Measurements from ENCODE around the gene FOXO3. TPM values are rescaled to one million over a fixed set of nuclear protein-coding genes. Genes with fewer than 3 reads are reported as not detected.
"Not testable (repeated sequence)": the region's sequence is repeated elsewhere in the genome, so short reads cannot be mapped to it uniquely, and the experiment has no call there.

FOXO3 gene
- total RNA-seq, 2 donors from 2014 or later: 108 to 144 TPM

GRCh38 chr6:108524528-108525248 lies 36.0 kb upstream of the FOXO3 start:
- Histone ChIP-seq H3K4me3 (no peak overlapping the region), H3K36me3 (no peaks in the 10 kb centered on the region), H3K4me1 (replicated peaks) (no peaks in the 10 kb centered on the region), H3K27ac (no peak overlapping the region), H3K9me3 (no peaks in the 10 kb centered on the region), H3K27me3 (replicated peaks; ENCODE audit: insufficient read depth) (no peaks in the 10 kb centered on the region)
- intact Hi-C loops (cut with DNase I): loop anchor here (5.0 to 10.0 kb wide), 2 partner anchors 412 to 540 kb away; no protein-coding TSS in a partner anchor
- no peak for DNase-seq (ENCODE audit: low spot score)
- TF ChIP-seq, protein P1, sequence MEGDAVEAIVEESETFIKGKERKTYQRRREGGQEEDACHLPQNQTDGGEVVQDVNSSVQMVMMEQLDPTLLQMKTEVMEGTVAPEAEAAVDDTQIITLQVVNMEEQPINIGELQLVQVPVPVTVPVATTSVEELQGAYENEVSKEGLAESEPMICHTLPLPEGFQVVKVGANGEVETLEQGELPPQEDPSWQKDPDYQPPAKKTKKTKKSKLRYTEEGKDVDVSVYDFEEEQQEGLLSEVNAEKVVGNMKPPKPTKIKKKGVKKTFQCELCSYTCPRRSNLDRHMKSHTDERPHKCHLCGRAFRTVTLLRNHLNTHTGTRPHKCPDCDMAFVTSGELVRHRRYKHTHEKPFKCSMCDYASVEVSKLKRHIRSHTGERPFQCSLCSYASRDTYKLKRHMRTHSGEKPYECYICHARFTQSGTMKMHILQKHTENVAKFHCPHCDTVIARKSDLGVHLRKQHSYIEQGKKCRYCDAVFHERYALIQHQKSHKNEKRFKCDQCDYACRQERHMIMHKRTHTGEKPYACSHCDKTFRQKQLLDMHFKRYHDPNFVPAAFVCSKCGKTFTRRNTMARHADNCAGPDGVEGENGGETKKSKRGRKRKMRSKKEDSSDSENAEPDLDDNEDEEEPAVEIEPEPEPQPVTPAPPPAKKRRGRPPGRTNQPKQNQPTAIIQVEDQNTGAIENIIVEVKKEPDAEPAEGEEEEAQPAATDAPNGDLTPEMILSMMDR (IDR thresholded peaks at IDR 0.05): no peak
- TF ChIP-seq POLR2AphosphoS5 (IDR thresholded peaks at IDR 0.05) (no peak), POLR2A (IDR thresholded peaks at IDR 0.05) (no peak)
- whole genome bisulfite sequencing: 83% methylated on average over 5 of the region's 5 CpGs

GRCh38 chr6:108526739-108527174 lies 34.0 kb upstream of the FOXO3 start:
- WGBS: 78% methylated on average over 7 of the region's 7 CpGs
- H3K36me3 ChIP-seq: no peaks in the 10 kb centered on the region
- H3K4me3 ChIP-seq: no peak overlapping the region
- TF ChIP-seq, protein P1 (IDR thresholded peaks at IDR 0.05): peak; percentile 57 to 69 (median 64)
- TF ChIP-seq POLR2AphosphoS5 (IDR thresholded peaks at IDR 0.05): no peak
- no peaks in the 10 kb centered on the region for H3K4me1 ChIP-seq (replicated peaks)
- no peaks in the 10 kb centered on the region for H3K27me3 ChIP-seq (replicated peaks; ENCODE audit: insufficient read depth)
- no peaks in the 10 kb centered on the region for H3K9me3 ChIP-seq
- no peak overlapping the region for H3K27ac ChIP-seq
- intact Hi-C loops (cut with DNase I): loop anchor here (5.0 to 10.0 kb wide), 2 partner anchors 414 to 542 kb away; no protein-coding TSS in a partner anchor
- no peak for DNase-seq (ENCODE audit: low spot score)

GRCh38 chr6:108528878-108529277 lies 31.8 kb upstream of the FOXO3 start:
- no peaks in the 10 kb centered on the region for H3K4me1 ChIP-seq (replicated peaks)
- H3K27me3 ChIP-seq (replicated peaks; ENCODE audit: insufficient read depth): no peaks in the 10 kb centered on the region
- no peaks in the 10 kb centered on the region for H3K9me3 ChIP-seq
- DNase-seq (ENCODE audit: low spot score): no peak
- TF ChIP-seq POLR2A (IDR thresholded peaks at IDR 0.05) (no peak), POLR2AphosphoS5 (IDR thresholded peaks at IDR 0.05) (no peak)
- TF ChIP-seq, protein P1 (IDR thresholded peaks at IDR 0.05): no peak
- H3K36me3 ChIP-seq: no peaks in the 10 kb centered on the region
- 57% methylated on average over 3 of the region's 3 CpGs for WGBS
- H3K4me3 ChIP-seq: no peak overlapping the region
- H3K27ac ChIP-seq: no peak overlapping the region
- intact Hi-C loops (cut with DNase I): loop anchor here (5.0 to 10.0 kb wide), 2 partner anchors 417 to 544 kb away; no protein-coding TSS in a partner anchor

DNA sequence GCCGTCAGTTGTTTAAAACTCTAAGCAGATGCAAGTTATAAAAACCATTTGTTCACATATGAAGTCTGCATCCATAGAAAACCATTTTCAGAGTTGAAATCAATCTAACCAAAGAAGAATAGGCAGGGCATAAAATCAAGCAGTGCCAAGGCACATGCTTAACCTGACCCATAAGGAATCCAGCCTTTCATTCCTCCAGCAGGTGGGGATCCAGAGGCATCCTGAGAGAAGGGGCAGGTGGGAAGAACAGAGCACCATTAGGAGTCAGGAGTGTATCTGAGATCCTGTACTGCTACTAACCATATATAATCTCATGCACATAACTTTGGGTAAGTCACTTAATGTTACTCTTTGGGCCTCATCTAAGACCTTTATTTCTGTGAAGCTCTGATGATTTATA lies 29.4 kb upstream of the FOXO3 start:
- no peaks in the 10 kb centered on the region for H3K27me3 ChIP-seq (replicated peaks; ENCODE audit: insufficient read depth)
- H3K36me3 ChIP-seq: no peaks in the 10 kb centered on the region
- intact Hi-C loops (cut with DNase I): no loop called here
- no peak for TF ChIP-seq POLR2AphosphoS5 (IDR thresholded peaks at IDR 0.05)
- TF ChIP-seq POLR2A (IDR thresholded peaks at IDR 0.05): no peak
- H3K27ac ChIP-seq: no peak overlapping the region
- no peaks in the 10 kb centered on the region for H3K9me3 ChIP-seq
- DNase-seq (ENCODE audit: low spot score): no peak
- WGBS: 82% methylated on average over 1 of the region's 1 CpG
- no peak overlapping the region for H3K4me3 ChIP-seq
- no peaks in the 10 kb centered on the region for H3K4me1 ChIP-seq (replicated peaks)

- intact Hi-C loops (cut with DNase I): no loop called here
- no peak for DNase-seq (ENCODE audit: low spot score)
Measured at GRCh38 chr6:108535114-108535742, 25.5 kb upstream of the FOXO3 start.

GRCh38 chr6:108535920-108536535 lies 24.7 kb upstream of the FOXO3 start:
- H3K27me3 ChIP-seq (replicated peaks; ENCODE audit: insufficient read depth); H3K4me3 ChIP-seq; H3K4me1 ChIP-seq (replicated peaks); intact Hi-C loops (cut with DNase I); H3K27ac ChIP-seq; H3K9me3 ChIP-seq; DNase-seq (ENCODE audit: low spot score); H3K36me3 ChIP-seq: not testable (repeated sequence)
- WGBS: 89% methylated on average over 4 of the region's 4 CpGs

More at GRCh38 chr6:108535114-108535742, 25.5 kb upstream of the FOXO3 start:
- Histone ChIP-seq H3K4me1 (replicated peaks) (no peaks in the 10 kb centered on the region), H3K27me3 (replicated peaks; ENCODE audit: insufficient read depth) (no peaks in the 10 kb centered on the region), H3K27ac (no peak overlapping the region), H3K9me3 (no peaks in the 10 kb centered on the region), H3K36me3 (no peaks in the 10 kb centered on the region), H3K4me3 (no peak overlapping the region)
- TF ChIP-seq POLR2A (IDR thresholded peaks at IDR 0.05): no peak
- TF ChIP-seq, protein P1 (IDR thresholded peaks at IDR 0.05): no peak
- TF ChIP-seq POLR2AphosphoS5 (IDR thresholded peaks at IDR 0.05): no peak
- 91% methylated on average over 11 of the region's 11 CpGs for WGBS

Measured in prostate gland (tissue), 2 donors.